ENCODE data around the gene RRP8.
A peak's percentile ranks its signal among the peaks of the same experiment; 100 is the strongest.

RRP8 gene

GRCh38 chr11:6603287-6604080 lies at the start of gene RRP8, which contains the start of gene ILK:
RRP8 (minus strand) TSS chr11:6603616; CDS start chr11:6603502, 114 bp downstream.
ILK (plus strand) TSS chr11:6603774; CDS start chr11:6604272, 498 bp downstream.
- DNase-seq = peak; percentile 93

DNA sequence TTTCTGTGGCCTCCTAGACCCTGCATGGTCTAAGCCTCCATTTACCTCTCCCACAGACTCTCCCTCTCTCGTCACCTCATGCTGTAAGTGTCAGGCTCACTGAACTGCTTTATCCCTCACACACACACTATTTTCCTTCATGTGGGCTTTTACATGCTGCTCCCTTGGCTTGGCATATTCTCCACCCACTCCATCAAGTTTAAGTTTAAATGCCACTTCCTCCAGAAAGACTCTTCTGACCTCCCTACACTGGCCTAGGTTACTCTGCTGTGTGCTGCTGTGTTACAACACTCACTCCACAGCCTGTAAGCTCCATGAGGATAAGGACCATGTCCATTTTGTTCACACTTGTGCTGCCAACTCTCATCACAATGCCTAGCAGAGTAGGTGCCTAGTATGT lies 49.7 kb upstream of the RRP8 start:
- no peak for DNase-seq

GRCh38 chr11:6652182-6652581 lies 48.8 kb upstream of the RRP8 start:
- no peak for DNase-seq

DNA sequence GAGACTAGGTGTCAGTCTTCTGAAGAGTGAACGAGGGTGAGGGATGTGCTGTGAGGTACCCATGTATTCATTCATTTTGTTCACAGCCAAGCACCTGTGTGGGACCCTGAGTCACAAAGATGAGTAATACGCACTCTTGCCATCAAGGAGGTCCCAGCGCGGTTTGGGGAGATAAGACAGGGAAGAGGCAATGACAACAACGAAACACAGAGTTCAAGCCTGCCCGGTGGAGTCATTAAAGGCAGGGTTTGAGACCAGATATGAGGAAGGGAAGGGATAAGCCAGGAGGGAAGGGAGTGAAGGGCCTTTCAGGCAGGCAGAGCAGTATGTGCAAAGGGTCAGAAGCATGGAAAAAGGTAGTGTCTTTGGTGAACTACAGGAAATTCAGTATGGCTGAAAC lies 47.6 kb upstream of the RRP8 start:
- no peak for DNase-seq

DNA sequence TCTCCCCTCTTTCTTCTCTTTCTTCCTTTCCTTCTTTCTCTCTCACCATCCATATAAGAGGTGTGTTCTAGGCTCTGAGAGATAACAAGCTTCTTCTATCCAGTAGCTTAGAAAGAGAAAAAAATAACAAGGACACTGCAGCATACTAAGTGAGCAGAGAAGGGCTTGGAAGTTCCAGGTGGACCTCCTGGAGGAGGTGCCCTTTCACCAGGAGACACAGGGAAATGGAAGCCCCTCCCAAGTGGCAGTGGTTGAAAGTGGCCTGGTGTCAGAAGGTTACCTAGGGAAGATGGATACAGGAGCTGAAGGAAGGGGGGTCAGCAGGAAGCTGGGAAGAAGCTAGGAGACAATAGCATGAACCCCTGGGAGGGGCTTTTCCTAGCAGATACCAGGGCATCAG lies 46.7 kb upstream of the RRP8 start:
- DNase-seq = no peak

DNA sequence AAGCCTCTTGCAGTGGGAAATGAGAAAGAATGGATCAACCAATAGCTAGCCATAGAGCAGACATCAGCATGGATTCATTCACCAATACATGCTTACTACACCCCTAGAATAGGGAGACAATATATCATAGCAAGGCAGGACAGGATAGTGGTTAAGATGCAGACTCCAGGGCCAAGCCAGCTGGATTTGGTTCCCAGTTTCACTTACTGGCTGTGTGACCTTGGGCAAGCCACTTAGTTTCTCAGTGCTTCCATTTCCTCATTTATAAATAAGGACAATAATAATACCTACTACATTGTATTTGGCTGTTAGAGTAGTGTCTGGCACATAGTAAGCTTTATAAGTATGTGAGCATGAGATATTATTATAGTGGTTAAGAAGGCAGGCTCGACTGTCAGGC lies 45.1 kb upstream of the RRP8 start:
- DNase-seq = no peak

- no peak for DNase-seq
These were observed 44.4 kb upstream of the RRP8 start for GRCh38 chr11:6647836-6648235.

DNA sequence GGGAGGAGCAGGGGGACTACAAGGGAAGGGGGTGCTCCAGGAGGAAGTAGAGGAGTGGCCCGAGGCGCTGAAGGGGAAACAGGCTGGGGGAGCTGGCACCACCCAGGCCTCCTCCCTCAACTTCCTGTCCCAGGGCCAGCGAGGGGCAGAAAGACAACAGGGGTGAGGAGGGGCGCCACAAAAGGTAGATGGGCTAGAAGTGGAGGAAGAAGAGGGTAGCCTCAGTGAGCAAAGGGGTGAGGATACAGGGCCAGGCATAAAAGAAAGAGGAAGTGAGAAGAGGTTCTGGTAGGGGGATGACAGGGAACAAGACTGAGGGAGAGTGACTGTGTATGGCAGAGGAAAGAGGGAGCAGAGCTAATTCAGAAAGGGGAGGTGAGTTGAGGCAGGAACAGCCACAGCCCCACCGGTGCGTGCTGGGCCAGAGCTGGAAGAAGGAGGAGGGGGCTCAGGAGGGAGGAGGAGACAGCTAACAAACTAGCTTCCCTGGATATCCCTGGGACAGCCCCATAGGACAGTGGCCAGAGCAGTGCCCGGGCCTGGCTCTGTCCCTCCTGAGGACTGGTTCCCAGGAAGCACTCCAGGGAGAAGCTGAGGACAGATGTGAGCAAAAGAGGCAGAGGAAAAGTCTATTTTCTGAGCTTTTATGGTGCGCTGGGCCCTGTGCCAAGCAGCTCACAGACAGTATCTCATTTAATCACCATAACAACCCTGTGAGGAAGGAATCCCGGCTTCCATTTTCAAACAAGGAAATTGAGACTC lies 43.7 kb upstream of the RRP8 start:
- DNase-seq = no peak

DNA sequence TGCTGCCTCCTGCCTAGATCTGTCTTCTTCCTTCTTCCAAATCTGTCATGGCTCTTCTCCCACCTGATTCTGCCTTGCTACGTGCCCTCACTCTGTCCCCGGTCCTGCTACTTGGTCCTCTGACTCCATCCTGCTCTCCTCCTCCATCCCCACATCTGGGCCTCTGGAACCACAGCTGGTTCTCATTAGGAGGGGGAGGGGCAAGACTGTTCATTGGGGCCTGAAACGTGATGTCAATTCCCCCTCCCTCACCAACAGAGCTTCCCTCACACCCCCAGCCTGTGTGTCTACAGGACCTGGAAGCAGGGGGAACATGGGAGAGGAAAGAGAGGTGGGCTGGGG lies 43.1 kb upstream of the RRP8 start:
- DNase-seq = no peak

DNA sequence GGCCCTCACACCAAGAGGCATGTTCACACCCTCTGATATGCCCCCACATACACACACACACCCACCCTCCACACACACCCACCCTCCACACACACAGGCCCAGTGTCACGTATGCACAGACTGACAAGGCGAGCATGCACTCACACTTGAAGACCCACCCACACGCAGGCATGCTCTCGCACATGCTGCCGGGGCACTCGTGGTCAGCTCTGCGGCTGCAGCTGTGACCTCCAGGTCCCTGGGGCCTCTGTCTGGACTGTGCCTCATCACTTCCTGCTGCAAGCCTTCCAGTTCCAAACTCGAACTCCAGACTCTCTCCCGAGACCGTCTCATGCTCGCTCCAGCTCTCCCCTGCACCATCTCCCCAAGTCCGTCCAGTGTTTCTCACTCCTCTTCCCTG lies 42.7 kb upstream of the RRP8 start:
- no peak for DNase-seq

GRCh38 chr11:6642957-6643356 lies 39.5 kb upstream of the RRP8 start:
- DNase-seq = no peak

GRCh38 chr11:6640985-6641701 lies 37.7 kb upstream of the RRP8 start:
- DNase-seq = no peak

- DNase-seq = no peak
These were observed 36.9 kb upstream of the RRP8 start for GRCh38 chr11:6640036-6640984.

- DNase-seq = no peak
These were observed 35.0 kb upstream of the RRP8 start for GRCh38 chr11:6638429-6638828.

DNA sequence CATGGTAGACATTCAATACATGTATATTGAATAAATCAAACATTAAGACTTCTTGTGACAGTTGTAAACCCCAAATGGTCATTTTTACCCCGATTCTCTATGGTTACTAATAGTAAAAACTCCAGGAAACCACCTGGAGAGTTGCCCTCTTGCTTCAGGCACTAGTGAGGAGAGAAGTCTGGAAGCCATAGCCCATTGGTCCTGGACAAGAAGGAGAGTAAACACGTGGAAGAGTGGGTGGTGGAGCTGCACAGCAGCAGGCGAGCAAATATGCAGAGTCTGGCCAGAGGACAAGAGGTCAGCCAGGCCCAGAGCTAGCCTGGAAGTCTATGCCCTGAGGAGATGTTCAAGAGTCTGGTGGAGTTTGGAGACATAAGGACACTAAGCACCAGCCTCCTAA lies 34.5 kb upstream of the RRP8 start:
- DNase-seq = no peak

DNA sequence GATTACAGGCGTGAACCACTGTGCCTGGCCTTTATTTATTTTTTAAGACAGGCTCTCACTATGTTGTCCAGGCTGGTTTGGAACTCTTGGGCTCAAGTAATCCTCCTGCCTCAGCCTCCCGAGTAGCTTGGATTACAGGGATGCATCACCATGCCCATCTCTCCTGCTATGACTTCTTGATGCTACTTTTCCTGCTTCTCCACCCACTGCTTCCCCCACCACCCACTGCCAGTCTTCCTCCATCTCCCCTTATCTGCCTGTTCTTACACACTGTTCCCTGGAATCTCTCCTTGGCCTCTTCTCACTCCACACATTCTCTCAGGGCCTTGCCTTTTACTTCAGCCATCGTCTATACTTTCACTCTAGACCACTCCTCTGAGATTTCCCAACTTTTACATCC lies 33.1 kb upstream of the RRP8 start:
- DNase-seq = no peak

- no peak for DNase-seq
These were observed 31.9 kb upstream of the RRP8 start for GRCh38 chr11:6635082-6635932.

GRCh38 chr11:6634534-6634933 lies 31.1 kb upstream of the RRP8 start:
- DNase-seq = no peak

GRCh38 chr11:6633422-6634408 lies 30.3 kb upstream of the RRP8 start:
- no peak for DNase-seq

Measured in activated CD4-positive, alpha-beta T cell treated with anti-CD3 and anti-CD28 coated beads, Interleukin-2, amount 50 U/mL, for 16 hours (primary cell).